Activated naive CD4-positive, alpha-beta T cell treated with anti-CD3 and anti-CD28 coated beads, Interleukin-2, amount 10 ng/mL, durations not matched to agents 7 days and 5 days (primary cell): ENCODE data around the gene MS4A6E.

ENCODE experiments used
- CTCF ChIA-PET: fragments of 350-600 bp; sonication (Branson Sonifier 250); formaldehyde crosslinking; loops from one replicate; lab custom pipeline; 2021; ENCODE audit warnings: antibody characterized with exemption; lab: Charles Lee
- DNase-seq: peaks from one replicate; pipeline ENCODE4 v3.0.0-alpha.2; 2020
- H3K27ac Mint-ChIP-seq: one replicate; pipeline ENCODE4 v1.8.0; 2021; ENCODE audit warnings: mild to moderate bottlenecking, moderate library complexity, mixed read lengths
- H3K27me3 Mint-ChIP-seq: one replicate; pipeline ENCODE4 v1.8.0; 2021; ENCODE audit warnings: mild to moderate bottlenecking, mixed read lengths
- H3K36me3 Mint-ChIP-seq: one replicate; pipeline ENCODE4 v1.8.0; 2021; ENCODE audit warnings: mixed read lengths
- H3K4me1 Mint-ChIP-seq: one replicate; pipeline ENCODE4 v1.8.0; 2021; ENCODE audit warnings: mixed read lengths
- H3K4me3 Mint-ChIP-seq: one replicate; pipeline ENCODE4 v1.8.0; 2021; ENCODE audit warnings: mild to moderate bottlenecking, moderate library complexity, mixed read lengths
- H3K9me3 Mint-ChIP-seq: one replicate; pipeline ENCODE4 v1.8.0; 2021; ENCODE audit warnings: mixed read lengths

Gene MS4A6E

DNA sequence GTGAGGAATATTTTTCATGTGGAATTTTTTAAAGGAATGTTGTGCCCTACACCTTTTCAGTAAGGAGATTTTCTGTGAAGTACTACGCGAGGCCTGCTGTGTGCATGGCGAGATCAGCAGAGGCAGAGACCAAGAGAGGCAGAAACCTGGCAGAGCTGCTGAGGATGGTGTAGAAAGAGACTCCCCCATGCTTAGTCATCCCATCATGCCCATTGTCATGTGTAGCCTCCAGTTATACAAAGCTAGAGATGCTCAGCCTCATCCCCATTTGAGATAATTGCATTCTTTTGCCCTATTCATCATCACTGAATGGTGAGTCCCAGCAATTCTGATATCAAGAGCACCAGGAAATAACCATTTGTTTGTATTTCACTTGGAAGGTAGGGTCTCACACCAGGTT lies 48.3 kb downstream of the MS4A6E start:
- Mint-ChIP-seq H3K36me3 (no peaks in the 10 kb centered on the region), H3K27ac (no peak overlapping the region), H3K27me3 (peaks cover 11% of the 10 kb centered on the region), H3K9me3 (no peaks in the 10 kb centered on the region), H3K4me3 (no peak overlapping the region), H3K4me1 (peaks cover 4% of the 10 kb centered on the region)
- CTCF ChIA-PET, result no interaction called here
- no peak for DNase-seq

DNA sequence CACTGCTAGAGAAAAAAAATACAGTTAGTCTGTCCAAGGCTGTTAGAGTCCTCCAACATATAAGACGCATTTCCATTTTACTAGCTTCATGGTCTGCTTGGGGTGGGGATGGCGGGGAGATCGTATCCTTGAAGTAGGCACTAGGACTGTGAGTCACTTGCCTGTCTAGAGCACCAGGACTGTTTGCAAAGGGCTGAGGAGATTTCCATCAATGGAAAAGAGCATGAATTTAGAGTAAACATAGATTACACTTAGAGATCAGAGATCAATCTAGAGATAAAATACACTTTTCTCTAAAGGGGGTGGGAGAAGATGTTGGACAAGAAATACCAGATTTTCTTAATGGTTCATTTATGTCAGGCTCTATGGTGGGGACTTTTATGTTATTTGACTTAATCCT lies 49.5 kb downstream of the MS4A6E start:
- no peaks in the 10 kb centered on the region for H3K9me3 Mint-ChIP-seq
- H3K27me3 Mint-ChIP-seq, result peaks cover 11% of the 10 kb centered on the region
- H3K4me3 Mint-ChIP-seq, result no peak overlapping the region
- no peaks in the 10 kb centered on the region for H3K36me3 Mint-ChIP-seq
- no peak overlapping the region for H3K27ac Mint-ChIP-seq
- CTCF ChIA-PET, result no interaction called here
- H3K4me1 Mint-ChIP-seq, result peaks cover 4% of the 10 kb centered on the region
- DNase-seq, result no peak

DNA sequence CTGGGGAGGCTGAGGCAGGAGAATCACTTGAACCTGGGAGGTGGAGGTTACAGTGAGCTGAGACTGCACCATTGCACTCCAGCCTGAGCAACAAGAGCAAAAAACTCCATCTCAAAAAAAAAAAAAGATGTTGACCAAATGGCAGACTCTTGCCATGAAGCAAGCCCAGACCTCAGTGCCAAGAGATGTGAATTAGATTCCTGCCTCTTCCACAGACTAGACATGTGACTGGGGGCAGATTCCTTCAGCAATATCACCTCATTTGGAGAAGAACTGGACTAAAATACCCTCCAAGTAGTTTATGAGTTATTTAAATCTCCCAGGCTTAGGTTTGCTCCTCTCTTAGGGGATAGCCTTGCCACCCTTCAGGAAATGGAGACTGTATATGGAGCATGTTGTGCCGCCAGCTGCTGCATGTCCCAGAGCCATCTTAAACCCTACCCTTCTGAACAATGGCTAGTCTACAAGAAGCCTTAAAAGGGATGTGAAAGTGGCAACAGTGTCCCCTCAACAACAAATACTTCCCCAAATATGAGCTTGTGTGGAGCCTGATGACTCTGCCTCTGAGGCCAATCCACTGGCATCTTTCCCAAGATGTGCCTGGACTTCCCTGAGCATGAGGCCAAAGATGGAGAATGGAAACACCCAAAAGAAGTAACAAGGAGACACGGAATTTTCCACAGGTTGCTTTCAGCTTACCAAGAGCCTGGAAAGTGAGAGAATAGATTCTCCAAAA lies 50.5 kb downstream of the MS4A6E start:
- Mint-ChIP-seq H3K4me1 (peaks cover 4% of the 10 kb centered on the region), H3K27ac (no peak overlapping the region), H3K4me3 (no peak overlapping the region), H3K36me3 (no peaks in the 10 kb centered on the region), H3K9me3 (no peaks in the 10 kb centered on the region), H3K27me3 (peaks cover 14% of the 10 kb centered on the region)
- CTCF ChIA-PET, result no interaction called here
- no peak for DNase-seq

DNA sequence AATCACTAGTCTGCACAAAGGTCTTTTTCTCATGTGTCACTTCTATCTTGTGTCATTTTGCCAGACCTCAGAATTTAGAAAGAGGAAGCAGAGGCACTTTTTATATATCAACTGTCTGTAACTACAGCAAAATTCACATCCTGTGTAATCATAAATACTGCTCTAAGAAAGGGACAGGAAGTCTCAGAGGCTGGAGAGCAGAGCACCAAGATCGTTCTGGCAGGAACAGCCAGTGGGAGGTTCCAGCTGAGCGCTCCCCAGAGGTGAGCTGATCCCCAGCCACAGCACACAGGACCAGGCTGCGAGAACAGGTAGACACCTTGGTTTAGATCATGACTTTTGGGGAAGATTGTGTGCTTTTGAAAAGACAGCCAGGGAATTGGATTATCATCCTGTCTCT lies 51.3 kb downstream of the MS4A6E start, which contains the start of gene MS4A7:
Gene MS4A7, plus strand, starts transcription at position 179 of the 400 bp plus-strand sequence. CDS start 4,610 bp downstream, outside the sequence.
- Mint-ChIP-seq H3K27ac (no peak within 1 kb of the TSS), H3K4me1 (peaks cover 4% of the 10 kb centered on the region), H3K27me3 (peaks cover 14% of the 10 kb centered on the region), H3K36me3 (no peaks in the 10 kb centered on the region), H3K9me3 (no peaks in the 10 kb centered on the region), H3K4me3 (no peak within 1 kb of the TSS)
- no peak for DNase-seq
- CTCF ChIA-PET, result no interaction called here

DNA sequence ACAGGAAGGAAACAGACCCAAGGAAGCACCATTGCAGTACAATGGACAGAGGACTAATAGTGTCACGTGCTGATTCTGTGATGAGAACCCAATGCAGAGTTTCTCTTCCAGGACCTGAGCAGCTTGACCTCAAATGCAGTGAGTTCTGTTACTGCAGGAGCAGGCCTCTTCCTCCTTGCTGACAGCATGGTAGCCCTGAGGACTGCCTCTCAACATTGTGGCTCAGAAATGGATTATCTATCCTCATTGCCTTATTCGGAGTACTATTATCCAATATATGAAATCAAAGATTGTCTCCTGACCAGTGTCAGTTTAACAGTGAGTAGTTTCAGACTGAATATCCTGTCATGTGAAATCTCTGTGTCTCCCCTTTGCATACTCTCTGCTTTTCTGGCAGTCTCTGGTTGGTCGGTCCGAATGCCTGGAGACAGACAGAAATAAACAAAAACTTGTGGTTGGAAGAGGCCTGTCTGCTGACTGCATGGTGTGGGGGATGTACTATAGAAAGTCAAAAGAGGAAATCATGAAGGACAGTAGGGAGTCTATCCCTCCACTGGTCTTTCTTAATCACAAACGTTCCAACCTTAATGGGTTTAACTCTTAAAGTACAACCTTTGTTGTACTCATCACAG lies 62.3 kb downstream of the MS4A6E start:
- no peak overlapping the region for H3K27ac Mint-ChIP-seq
- no peak overlapping the region for H3K4me3 Mint-ChIP-seq
- H3K36me3 Mint-ChIP-seq, result no peaks in the 10 kb centered on the region
- peaks cover 3% of the 10 kb centered on the region for H3K27me3 Mint-ChIP-seq
- CTCF ChIA-PET, result no interaction called here
- H3K4me1 Mint-ChIP-seq, result no peaks in the 10 kb centered on the region
- no peak for DNase-seq
- H3K9me3 Mint-ChIP-seq, result no peaks in the 10 kb centered on the region

DNA sequence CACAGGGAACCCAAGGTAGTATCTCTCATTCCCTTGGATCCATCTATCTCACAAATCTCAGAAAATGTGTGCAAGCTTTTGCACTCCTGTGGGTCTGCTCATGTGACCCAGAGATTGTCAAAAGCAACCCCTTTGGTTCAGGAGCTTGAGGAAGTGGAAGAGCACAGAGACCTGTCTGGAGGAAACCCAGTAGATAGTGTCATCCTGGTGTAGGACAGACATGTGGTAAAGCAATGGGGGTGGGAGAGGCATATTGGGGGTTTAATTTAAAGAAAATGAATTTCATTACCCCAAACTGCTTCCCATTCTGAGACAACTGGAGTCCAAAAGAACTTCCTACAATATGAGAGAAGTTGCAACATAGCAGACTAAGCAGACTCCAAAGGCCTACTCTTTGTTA lies 63.4 kb downstream of the MS4A6E start:
- CTCF ChIA-PET, result no interaction called here
- no peak overlapping the region for H3K4me3 Mint-ChIP-seq
- no peaks in the 10 kb centered on the region for H3K9me3 Mint-ChIP-seq
- H3K27ac Mint-ChIP-seq, result no peak overlapping the region
- no peaks in the 10 kb centered on the region for H3K36me3 Mint-ChIP-seq
- peaks cover 3% of the 10 kb centered on the region for H3K27me3 Mint-ChIP-seq
- H3K4me1 Mint-ChIP-seq, result no peaks in the 10 kb centered on the region
- no peak for DNase-seq
